A549 (cell line): ENCODE measurements around the gene ENDOG. TPM values are rescaled to one million over a fixed set of nuclear protein-coding genes. Genes with fewer than 3 reads are reported as not detected.

ENCODE experiments used
- ATAC-seq, 2 experiments: fragments of 200-7000 bp in 1 of 2; fragments of >200 bp in 1 of 2; cut with Nextera tagmentation in 1 of 2; cut with Tn5 transposase in 1 of 2; 3 replicates each; pipeline versions ENCODE4 v1.8.0 to v1.9.1; 2018 to 2020; ENCODE audit warnings: mild to moderate bottlenecking in 1 of 2, moderate library complexity in 1 of 2
- CTCF ChIA-PET: fragments of 300-600 bp; sonication (Branson Sonifier 250); formaldehyde crosslinking; extraction: SDS; loops from one replicate; lab custom pipeline; 2021; ENCODE audit warnings: antibody characterized with exemption, inconsistent platforms; lab: Yijun Ruan, JAX
- POLR2A ChIA-PET: fragments of 350-600 bp; formaldehyde crosslinking; extraction: SDS; loops from one replicate; lab custom pipeline; 2021; ENCODE audit warnings: antibody characterized with exemption, inconsistent platforms; lab: Yijun Ruan, JAX
- DNase-seq, 2 experiments: peaks; one replicate each; pipeline versions ENCODE4 v3.0.0 to v3.0.0-alpha.2; 2011 to 2016; ENCODE audit warnings: low read depth in 1 of 2, low spot score in 1 of 2
- FAIRE-seq: peaks from 2 replicates; lab custom pipeline; 2011; peaks lifted over from hg19 to GRCh38; lab: Jason Lieb, UNC
- H3K27ac ChIP-seq, 2 experiments: fragments of >200 bp; sonication (Bioruptor Twin); formaldehyde crosslinking; 3 replicates each; pipeline ENCODE4 v1.5.1; 2016 to 2017
- H3K4me1 ChIP-seq: fragments of >200 bp; sonication (Bioruptor Twin); formaldehyde crosslinking; 3 replicates; pipeline ENCODE4 v1.6.1; 2016
- H3K4me2 ChIP-seq: fragments of >200 bp; sonication (Bioruptor Twin); formaldehyde crosslinking; 3 replicates; pipeline ENCODE4 v1.6.1; 2016
- H3K4me3 ChIP-seq: fragments of >200 bp; sonication (Bioruptor Twin); formaldehyde crosslinking; 3 replicates; pipeline ENCODE4 v1.5.1; 2016
- H3K9me3 ChIP-seq: fragments of >200 bp; sonication (Bioruptor Twin); formaldehyde crosslinking; 3 replicates; pipeline ENCODE4 v1.6.1; 2016
- BHLHE40 ChIP-seq: IDR thresholded peaks from 2 replicates; pipeline ENCODE4 v1.6.1; 2012; ENCODE audit warnings: low read depth, low read length, inconsistent platforms
- CBX2 ChIP-seq: fragments of 200-600 bp; sonication (generic); IDR thresholded peaks from 2 replicates; pipeline ENCODE4 v1.6.1; 2016; ENCODE audit warnings: low read depth, mild to moderate bottlenecking, borderline replicate concordance
- CEBPB ChIP-seq, 2 experiments: fragments of >200 bp in 1 of 2; sonication (Bioruptor Twin) in 1 of 2; formaldehyde crosslinking in 1 of 2; IDR thresholded peaks; 2 replicates each; pipeline ENCODE4 v1.6.1; 2012 to 2016
- EHF ChIP-seq: fragments of 250-450 bp; sonication (Bioruptor Pico); IDR thresholded peaks from 2 replicates; pipeline ENCODE4 v1.5.0; 2020; ENCODE audit warnings: mild to moderate bottlenecking
- FOSB ChIP-seq: fragments of 250-450 bp; sonication (Bioruptor Pico); IDR thresholded peaks from 2 replicates; pipeline ENCODE4 v1.5.0; 2020; ENCODE audit warnings: mild to moderate bottlenecking, moderate library complexity
- FOSL2 ChIP-seq, 2 experiments: fragments of 450-650 bp in 1 of 2; fragments of >200 bp in 1 of 2; sonication (Bioruptor Twin) in 1 of 2; formaldehyde crosslinking; IDR thresholded peaks; 2 replicates each; pipeline versions ENCODE4 v1.5.0 to v1.6.1; 2016 to 2020; ENCODE audit warnings: mild to moderate bottlenecking in 1 of 2, moderate library complexity in 1 of 2
- HOXA7 ChIP-seq: fragments of 250-450 bp; sonication (Bioruptor Pico); IDR thresholded peaks from 2 replicates; pipeline ENCODE4 v1.5.0; 2020; ENCODE audit warnings: mild to moderate bottlenecking, moderate library complexity
- HOXB5 ChIP-seq: fragments of 250-450 bp; sonication (Bioruptor Pico); IDR thresholded peaks from 2 replicates; pipeline ENCODE4 v1.5.0; 2020; ENCODE audit warnings: mild to moderate bottlenecking, moderate library complexity
- KDM1A ChIP-seq: fragments of 200-600 bp; sonication (generic); IDR thresholded peaks from 2 replicates; pipeline ENCODE4 v1.6.1; 2016; ENCODE audit warnings: low read depth, mild to moderate bottlenecking
- KDM5A ChIP-seq: fragments of 200-600 bp; sonication (generic); IDR thresholded peaks from 2 replicates; pipeline ENCODE4 v1.6.1; 2016; ENCODE audit warnings: antibody characterized with exemption, mild to moderate bottlenecking
- RAD21 ChIP-seq, 2 experiments: fragments of >200 bp in 1 of 2; sonication (Bioruptor Twin) in 1 of 2; formaldehyde crosslinking in 1 of 2; IDR thresholded peaks in 1 of 2; conservative IDR thresholded peaks in 1 of 2; 2 replicates in 1 of 2; 3 replicates in 1 of 2; pipeline ENCODE4 v1.6.1; 2012 to 2018; ENCODE audit warnings: inconsistent platforms in 1 of 2
- RFX5 ChIP-seq: fragments of 450-650 bp; IDR thresholded peaks from 2 replicates; pipeline ENCODE4 v1.7.1; 2014; ENCODE audit warnings: antibody characterized with exemption, mild to moderate bottlenecking, moderate library complexity
- RNF2 ChIP-seq: fragments of 200-600 bp; sonication (generic); IDR thresholded peaks from 2 replicates; pipeline ENCODE4 v1.6.1; 2016; ENCODE audit warnings: low read depth, mild to moderate bottlenecking, antibody characterized with exemption, moderate library complexity, borderline replicate concordance
- SMC3 ChIP-seq: fragments of >200 bp; sonication (Bioruptor Twin); formaldehyde crosslinking; IDR thresholded peaks from 3 replicates; pipeline ENCODE4 v1.6.1; 2018; ENCODE audit warnings: inconsistent platforms
- ZFP36 ChIP-seq: fragments of 450-650 bp; IDR thresholded peaks from 2 replicates; pipeline ENCODE4 v1.6.1; 2014; ENCODE audit warnings: borderline replicate concordance; ENCODE audit not compliant: partially characterized antibody
- WGBS: methylation state at CpG from one replicate; pipeline ENCODE4 v1.1.6; 2017; ENCODE audit errors: missing lambda C conversion rate; 5-methylcytosine and 5-hydroxymethylcytosine counted together
- polyA plus RNA-seq, 4 experiments: library from polyadenylated mRNA; depleted of rRNA in 3 of 4; stranded (reverse); fragments of >200 nt; fragmentation: RNase III in 1 of 4; extraction: RNeasy Plus Mini Kit Qiagen cat#74134 plus additional on column Dnase treatment in 1 of 4; gene quantifications; 2 replicates in 3 of 4; 3 replicates in 1 of 4; pipeline ENCODE4 v1.2.3, GENCODE V29; 2011 to 2017
- TF ChIP-seq, protein P1 (sequence below): fragments of 250-450 bp; sonication (Bioruptor Pico); IDR thresholded peaks from 2 replicates; pipeline ENCODE4 v1.5.0; 2021; ENCODE audit warnings: mild to moderate bottlenecking, moderate library complexity, borderline replicate concordance
- TF ChIP-seq, protein P2 (sequence below): fragments of >200 bp; sonication (Bioruptor Twin); formaldehyde crosslinking; IDR thresholded peaks from 3 replicates; pipeline ENCODE4 v1.6.1; 2016
- TF ChIP-seq, protein P3 (sequence below): fragments of >200 bp; sonication (Bioruptor Twin); formaldehyde crosslinking; IDR thresholded peaks from 3 replicates; pipeline ENCODE4 v1.5.1; 2016

The ENDOG gene
- polyA plus RNA-seq, 2 of the 4 experiments (the other 2 are of a cell fraction), result 12.8 to 18.6 TPM

DNA sequence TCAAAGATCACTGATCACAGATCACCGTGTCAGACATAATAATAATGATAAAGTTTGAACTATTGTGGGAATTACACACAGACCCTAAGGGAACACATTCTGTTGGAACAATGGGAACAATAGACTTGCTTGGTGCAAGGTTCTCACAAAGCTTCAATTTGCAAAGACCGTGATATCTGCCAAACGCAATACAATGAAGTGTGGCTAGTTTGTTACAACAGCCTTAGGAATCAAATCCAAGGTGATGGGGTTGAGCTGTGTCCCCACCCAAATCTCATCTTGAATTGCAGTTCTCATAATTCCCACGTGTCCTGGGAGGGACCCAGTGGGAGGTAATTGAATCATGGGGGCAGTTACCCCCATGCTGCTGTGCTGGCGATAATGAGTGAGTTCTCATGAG, 42.6 kb downstream of the ENDOG start:
- Histone ChIP-seq H3K4me2 (no peak overlapping the region), H3K4me3 (no peak overlapping the region), H3K4me1 (peaks cover 5% of the 10 kb centered on the region; the same call in 1 of the 3 replicates), H3K9me3 (no peaks in the 10 kb centered on the region), H3K27ac (no peak overlapping the region)
- ChIA-PET POLR2A (no interaction called here), CTCF (interaction anchor here (0.9 to 12.0 kb wide), 8 partner anchors 9 to 128 kb away, joined by 3 to 244 read pairs (median 7); partner anchors contain the start of genes KYAT1, LRRC8A and PHYHD1)
- FAIRE-seq, result no peak
- no peak for DNase-seq
- ATAC-seq, result no peak
- 86% methylated on average over 5 of the region's 5 CpGs for WGBS
- TF ChIP-seq FOSL2 (IDR thresholded peaks at IDR 0.05) (no peak), FOSL2 (CRISPR knock-in tag; IDR thresholded peaks at IDR 0.05) (no peak), CBX2 (no peak), HOXB5 (CRISPR knock-in tag) (no peak), FOSB (CRISPR knock-in tag) (no peak), EHF (CRISPR knock-in tag) (no peak), RFX5 (no peak), CEBPB (IDR thresholded peaks at IDR 0.05) (no peak), RAD21 (conservative IDR thresholded peaks at IDR 0.05 in 1 of 2, IDR thresholded peaks at IDR 0.05 in 1 of 2) (no peak), RNF2 (no peak), KDM5A (no peak), ZFP36 (no peak), HOXA7 (no peak)
- TF ChIP-seq, protein P1, sequence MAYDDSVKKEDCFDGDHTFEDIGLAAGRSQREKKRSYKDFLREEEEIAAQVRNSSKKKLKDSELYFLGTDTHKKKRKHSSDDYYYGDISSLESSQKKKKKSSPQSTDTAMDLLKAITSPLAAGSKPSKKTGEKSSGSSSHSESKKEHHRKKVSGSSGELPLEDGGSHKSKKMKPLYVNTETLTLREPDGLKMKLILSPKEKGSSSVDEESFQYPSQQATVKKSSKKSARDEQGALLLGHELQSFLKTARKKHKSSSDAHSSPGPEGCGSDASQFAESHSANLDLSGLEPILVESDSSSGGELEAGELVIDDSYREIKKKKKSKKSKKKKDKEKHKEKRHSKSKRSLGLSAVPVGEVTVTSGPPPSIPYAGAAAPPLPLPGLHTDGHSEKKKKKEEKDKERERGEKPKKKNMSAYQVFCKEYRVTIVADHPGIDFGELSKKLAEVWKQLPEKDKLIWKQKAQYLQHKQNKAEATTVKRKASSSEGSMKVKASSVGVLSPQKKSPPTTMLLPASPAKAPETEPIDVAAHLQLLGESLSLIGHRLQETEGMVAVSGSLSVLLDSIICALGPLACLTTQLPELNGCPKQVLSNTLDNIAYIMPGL (CRISPR knock-in tag), result no peak
- TF ChIP-seq, protein P2, sequence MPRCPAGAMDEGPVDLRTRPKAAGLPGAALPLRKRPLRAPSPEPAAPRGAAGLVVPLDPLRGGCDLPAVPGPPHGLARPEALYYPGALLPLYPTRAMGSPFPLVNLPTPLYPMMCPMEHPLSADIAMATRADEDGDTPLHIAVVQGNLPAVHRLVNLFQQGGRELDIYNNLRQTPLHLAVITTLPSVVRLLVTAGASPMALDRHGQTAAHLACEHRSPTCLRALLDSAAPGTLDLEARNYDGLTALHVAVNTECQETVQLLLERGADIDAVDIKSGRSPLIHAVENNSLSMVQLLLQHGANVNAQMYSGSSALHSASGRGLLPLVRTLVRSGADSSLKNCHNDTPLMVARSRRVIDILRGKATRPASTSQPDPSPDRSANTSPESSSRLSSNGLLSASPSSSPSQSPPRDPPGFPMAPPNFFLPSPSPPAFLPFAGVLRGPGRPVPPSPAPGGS, result no peak
- TF ChIP-seq, protein P3, sequence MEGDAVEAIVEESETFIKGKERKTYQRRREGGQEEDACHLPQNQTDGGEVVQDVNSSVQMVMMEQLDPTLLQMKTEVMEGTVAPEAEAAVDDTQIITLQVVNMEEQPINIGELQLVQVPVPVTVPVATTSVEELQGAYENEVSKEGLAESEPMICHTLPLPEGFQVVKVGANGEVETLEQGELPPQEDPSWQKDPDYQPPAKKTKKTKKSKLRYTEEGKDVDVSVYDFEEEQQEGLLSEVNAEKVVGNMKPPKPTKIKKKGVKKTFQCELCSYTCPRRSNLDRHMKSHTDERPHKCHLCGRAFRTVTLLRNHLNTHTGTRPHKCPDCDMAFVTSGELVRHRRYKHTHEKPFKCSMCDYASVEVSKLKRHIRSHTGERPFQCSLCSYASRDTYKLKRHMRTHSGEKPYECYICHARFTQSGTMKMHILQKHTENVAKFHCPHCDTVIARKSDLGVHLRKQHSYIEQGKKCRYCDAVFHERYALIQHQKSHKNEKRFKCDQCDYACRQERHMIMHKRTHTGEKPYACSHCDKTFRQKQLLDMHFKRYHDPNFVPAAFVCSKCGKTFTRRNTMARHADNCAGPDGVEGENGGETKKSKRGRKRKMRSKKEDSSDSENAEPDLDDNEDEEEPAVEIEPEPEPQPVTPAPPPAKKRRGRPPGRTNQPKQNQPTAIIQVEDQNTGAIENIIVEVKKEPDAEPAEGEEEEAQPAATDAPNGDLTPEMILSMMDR, result no peak
- TF ChIP-seq, all 56 proteins: peak for 0

DNA sequence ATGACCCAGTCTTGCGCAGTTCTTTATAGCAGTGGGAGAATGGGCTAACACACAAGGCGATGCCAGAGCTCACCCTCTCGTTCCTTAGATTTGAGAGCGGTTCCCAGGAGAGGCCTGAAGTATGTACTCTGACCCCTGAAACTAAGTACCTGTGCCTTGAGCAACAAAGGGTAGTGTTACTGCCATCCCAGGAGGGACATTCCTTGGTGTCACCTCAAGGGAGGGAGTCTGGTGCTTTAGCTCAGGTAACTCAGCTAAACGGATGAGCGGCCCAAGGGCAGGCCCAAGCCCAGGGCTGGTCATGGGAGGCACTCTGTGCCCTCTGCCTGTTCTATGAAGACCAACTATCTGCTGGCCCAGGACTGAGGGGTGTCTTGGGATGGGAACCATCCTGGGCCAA, 43.2 kb downstream of the ENDOG start:
- ATAC-seq, result no peak
- H3K4me3 ChIP-seq, result no peak overlapping the region
- peaks cover 5% of the 10 kb centered on the region; the same call in 1 of the 3 replicates for H3K4me1 ChIP-seq
- 97% methylated on average over 5 of the region's 6 CpGs for WGBS
- H3K4me2 ChIP-seq, result no peak overlapping the region
- no peak for FAIRE-seq
- TF ChIP-seq KDM1A, result no peak
- no peak for TF ChIP-seq SMC3
- TF ChIP-seq BHLHE40, result no peak
- H3K27ac ChIP-seq, result no peak overlapping the region
- CTCF ChIA-PET, result interaction anchor here (0.9 to 12.0 kb wide), 11 partner anchors 9 to 129 kb away, joined by 3 to 244 read pairs (median 4); partner anchors contain the start of genes KYAT1, LRRC8A and PHYHD1
- no peak for DNase-seq
- POLR2A ChIA-PET, result no interaction called here
- no peaks in the 10 kb centered on the region for H3K9me3 ChIP-seq
